Stimulated activated CD4-positive, alpha-beta T cell treated with anti-CD3 and anti-CD28 coated beads, TNF-alpha, amount 100 ng/mL, for 4 hours (primary cell): ENCODE data around the gene NBEAL2.
A peak's percentile ranks its signal among the peaks of the same experiment; 100 is the strongest.

Experiments used
- DNase-seq, 3 experiments: peaks; one replicate each; pipeline ENCODE4 v3.0.0-alpha.2; 2020; ENCODE audit warnings: low read depth in 3 of 3

The NBEAL2 gene, protein sequence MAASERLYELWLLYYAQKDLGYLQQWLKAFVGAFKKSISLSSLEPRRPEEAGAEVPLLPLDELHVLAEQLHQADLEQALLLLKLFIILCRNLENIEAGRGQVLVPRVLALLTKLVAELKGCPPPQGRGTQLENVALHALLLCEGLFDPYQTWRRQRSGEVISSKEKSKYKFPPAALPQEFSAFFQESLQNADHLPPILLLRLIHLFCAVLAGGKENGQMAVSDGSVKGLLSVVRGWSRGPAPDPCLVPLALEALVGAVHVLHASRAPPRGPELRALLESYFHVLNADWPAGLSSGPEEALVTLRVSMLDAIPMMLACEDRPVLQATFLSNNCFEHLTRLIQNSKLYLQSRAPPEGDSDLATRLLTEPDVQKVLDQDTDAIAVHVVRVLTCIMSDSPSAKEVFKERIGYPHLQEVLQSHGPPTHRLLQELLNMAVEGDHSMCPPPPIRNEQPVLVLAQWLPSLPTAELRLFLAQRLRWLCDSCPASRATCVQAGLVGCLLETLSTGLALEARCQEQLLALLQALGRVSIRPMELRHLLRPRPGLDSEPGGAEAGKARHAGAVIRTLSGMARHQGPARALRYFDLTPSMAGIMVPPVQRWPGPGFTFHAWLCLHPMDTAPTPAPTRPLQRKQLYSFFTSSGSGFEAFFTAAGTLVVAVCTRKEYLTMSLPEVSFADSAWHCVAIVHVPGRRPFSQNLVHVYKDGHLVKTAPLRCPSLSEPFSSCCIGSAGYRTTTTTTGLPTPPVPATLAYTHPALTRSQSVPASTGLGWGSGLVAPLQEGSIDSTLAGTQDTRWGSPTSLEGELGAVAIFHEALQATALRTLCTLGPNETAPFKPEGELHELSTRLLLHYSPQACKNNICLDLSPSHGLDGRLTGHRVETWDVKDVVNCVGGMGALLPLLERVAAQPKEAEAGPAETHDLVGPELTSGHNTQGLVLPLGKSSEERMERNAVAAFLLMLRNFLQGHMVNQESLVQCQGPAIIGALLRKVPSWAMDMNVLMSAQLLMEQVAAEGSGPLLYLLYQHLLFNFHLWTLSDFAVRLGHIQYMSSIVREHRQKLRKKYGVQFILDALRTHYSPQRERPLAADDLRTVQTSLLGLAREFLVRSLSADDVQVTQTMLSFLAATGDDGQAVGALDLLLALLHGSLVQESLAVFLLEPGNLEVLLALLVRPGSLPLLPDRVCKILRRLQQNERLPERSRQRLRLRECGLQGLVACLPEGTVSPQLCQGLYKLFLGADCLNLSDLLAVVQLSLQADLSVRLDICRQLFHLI (N-terminal part only)

DNA sequence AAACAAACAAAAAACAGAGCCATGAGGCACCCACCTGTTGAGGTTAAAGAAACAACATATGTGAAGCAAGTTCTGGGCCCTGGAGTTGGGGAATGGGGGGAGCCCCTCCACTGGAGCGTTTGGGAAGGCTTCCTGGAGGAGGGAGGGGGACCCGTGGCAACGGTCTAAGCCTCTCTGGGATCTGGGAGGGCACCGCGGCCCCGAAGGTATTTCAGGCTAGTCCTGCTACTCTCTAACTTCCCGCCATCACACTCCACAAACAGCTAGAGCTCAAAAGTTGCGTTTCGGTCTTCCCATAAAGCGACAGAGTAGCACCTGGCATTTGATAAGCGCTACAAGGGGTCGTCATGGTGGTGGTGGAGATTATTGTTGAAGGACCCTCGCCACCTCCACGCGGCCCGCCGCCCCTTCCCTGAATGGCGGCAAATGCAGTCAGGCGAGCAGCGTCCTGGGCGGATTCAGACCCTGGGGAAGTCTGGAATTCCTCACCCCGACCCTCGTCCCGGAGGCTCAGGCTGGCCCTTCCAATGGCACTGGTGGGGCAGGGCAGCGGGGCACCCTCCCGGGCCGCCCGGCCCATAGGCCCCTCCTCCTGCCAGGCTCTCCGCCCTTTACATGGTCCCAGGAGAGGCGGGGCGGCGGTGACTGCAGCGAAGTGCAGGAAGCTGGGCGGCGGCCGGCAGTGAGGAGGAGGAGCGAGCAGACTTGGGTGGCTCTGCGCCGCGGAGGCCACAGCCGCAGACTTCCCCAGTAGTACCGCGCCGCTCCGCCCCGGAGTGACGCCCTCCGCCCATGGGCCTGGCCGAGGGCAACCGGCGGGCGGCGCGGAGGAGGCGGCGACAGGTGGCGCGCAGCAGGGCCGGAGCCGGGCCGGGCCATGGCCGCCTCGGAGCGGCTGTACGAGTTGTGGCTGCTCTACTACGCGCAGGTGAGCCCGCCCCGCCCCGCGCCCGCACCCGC, at the start of gene NBEAL2:
Gene NBEAL2, plus strand, starts transcription at position 682 of the 960 bp plus-strand sequence. Its CDS starts 196 bp downstream, at position 878.
- DNase-seq = peak; percentile 91 to 94 (median 93)

DNA sequence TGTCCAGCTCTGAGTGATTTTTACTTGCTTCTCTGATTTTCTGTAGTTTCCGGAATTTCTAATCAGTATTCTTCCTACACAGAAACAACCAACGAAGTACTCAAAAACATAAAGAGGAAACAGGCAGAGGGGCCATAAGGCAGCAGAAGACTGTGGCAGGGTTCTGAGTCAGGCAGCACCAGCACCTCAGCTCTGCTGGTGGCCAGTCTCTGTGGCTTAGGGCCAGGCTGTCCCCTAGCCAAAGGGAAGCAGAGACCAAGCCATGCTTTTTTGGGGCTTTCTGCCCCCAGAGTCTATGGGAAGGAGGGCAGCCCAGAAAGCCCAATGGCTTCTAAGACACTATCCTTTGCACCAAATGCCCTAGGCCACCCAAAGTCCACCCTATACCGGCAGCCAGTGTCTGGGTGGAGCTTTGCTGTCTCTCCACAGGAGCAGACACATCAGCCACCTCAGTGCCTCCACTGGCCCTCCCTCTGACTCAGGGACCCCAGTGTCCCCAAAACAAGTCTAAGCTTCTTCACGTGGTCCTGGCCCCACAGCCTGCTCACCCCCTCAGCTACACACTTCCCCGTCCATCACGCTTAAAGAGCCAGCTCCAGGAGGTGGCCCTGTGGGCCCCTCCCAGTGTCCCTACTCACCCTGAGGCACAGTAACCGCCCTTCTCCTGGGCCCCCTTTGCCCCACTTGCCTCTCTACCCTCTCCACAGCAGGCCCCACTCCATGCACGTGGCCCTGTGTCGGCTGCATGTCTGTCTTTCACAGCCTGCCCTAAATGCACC, 49.1 kb upstream of the NBEAL2 start:
- no peak for DNase-seq

GRCh38 chr3:46930945-46931403, 48.5 kb upstream of the NBEAL2 start:
- no peak for DNase-seq

- DNase-seq = no peak
These were observed 47.7 kb upstream of the NBEAL2 start for GRCh38 chr3:46931631-46932331.

DNA sequence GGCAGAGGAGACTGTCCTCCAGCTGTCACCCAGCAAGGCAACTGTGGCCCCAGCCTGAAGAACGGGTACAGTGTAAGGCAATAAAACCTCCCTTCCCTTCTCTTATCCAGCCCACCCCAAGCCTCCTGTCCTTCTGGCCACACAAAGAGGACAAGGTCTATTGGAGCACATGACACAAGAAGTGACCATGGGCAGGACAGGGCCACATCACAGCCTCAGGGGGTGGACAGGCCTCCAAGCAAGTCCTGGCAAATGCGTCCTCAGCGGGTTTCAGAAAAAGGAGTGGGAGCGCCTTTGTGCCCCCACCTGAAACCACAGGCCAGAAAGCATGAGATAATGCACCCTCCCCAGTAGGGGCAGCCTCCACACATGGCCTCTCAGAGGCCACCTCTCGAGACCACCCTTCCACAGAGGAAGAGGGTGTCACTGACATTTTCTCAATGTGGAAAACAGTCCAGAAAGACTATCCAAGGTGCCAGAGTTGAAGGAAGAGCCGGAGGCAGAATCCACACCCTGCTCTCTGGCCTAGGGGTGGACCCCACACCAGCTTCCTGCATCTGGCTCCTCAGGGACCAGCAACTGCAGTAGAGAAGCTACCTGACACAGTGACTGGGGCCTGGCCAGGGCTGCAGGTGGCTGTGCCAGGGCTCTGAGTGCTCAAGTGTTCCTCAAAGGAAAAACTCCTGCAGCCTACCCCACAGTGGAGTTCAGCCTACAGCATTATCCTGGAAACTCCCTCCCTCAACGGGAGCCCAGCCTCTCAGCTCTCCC, 46.8 kb upstream of the NBEAL2 start:
- DNase-seq = no peak

GRCh38 chr3:46933261-46933660, 46.2 kb upstream of the NBEAL2 start:
- DNase-seq = no peak

DNA sequence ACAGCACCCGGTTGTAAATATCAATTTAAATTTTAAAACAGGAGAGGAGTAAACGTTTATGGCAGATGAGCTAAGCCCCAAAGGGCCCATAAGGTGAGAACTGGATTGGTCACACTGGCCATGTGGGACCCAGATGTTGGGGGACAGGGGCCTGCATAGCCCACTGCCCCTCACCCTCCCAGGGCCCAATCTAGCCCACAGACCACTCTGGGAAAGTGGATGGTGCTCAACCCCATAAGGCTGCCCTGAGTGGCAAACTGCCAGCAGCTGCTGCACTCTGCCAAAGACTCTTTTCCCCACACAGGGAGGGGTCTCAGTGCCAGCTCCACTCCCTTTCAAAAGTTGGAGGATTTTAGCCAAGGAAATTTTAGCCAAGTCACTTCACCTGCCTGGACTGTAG, 45.4 kb upstream of the NBEAL2 start:
- no peak for DNase-seq

GRCh38 chr3:46934498-46935167, 44.8 kb upstream of the NBEAL2 start:
- no peak for DNase-seq

DNA sequence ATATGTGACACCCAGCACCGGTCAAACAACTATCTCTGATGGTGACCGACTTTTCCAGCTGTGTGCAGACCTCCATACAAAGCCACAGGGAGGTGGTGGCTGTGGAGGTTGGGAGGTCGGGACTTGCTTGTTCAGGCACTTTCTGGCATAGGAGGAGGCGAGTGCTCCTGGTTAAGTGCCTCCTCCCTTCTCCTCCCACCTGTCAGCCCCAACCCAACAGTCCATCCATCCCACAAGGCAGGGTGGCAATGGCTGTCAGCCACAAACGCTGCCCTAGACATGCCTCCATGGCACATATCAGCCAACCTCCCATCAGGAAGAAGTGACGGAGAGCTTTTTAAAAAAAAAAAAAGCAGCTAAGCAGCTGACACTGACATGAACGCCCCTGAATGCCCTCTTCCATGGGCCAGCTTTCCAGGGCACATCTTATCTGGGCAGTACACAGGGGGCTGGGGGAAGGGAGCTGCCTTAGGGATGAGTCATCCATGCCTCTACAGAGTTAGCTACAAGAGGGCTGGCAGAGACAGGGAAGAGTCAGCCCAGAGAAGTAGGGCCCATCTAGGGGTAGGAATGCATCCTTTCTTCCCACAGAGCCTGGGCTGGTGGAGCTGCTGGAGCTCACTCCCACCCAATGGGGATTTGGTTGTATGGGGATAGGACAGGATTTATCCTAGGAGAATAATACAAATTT, 44.2 kb upstream of the NBEAL2 start:
- DNase-seq = no peak

- DNase-seq = no peak
These were observed 43.4 kb upstream of the NBEAL2 start for GRCh38 chr3:46935989-46936558.

DNA sequence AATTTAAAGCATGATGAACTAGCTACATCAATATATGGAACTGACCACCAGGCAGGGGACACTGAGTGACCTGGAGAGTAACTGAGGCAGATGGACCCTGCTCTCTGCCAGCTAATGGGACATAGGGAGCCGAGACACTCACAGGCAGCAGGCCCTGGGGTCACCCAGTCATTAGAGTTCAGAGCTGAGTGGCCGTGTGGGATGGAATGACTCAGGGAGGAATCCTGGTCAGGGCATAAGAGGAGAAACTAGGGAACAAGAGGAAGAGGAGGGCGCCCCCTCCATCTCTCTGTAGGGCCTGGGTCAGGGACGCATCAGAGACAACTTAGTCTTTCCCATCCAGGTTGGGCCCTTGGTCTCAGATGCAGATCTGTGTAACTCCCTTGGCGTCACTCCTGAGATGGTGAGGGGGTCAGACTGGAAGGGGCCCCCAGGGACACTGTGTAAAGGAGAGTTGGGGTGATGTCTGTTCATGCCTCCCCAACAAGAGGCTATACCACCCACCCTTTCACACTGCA, 42.7 kb upstream of the NBEAL2 start:
- no peak for DNase-seq

DNA sequence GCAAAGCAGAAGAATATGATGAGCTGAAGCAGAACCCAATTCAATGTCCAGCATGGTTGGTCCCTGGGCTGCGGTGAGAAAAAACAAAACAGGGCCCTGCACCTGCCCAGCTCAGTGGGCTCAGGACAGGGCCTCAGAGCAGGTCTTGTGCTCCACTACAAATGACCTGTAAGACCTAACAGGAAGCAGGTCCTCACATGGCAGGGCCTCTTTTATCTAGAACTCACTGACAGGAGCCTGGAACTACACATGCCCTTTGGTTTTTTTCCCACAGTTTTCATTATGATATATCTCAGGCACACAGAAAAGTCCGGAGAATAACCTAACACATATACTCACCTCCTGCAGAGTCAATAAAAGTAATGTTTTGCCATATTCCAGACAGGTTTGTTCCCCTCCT, 41.3 kb upstream of the NBEAL2 start:
- no peak for DNase-seq

DNA sequence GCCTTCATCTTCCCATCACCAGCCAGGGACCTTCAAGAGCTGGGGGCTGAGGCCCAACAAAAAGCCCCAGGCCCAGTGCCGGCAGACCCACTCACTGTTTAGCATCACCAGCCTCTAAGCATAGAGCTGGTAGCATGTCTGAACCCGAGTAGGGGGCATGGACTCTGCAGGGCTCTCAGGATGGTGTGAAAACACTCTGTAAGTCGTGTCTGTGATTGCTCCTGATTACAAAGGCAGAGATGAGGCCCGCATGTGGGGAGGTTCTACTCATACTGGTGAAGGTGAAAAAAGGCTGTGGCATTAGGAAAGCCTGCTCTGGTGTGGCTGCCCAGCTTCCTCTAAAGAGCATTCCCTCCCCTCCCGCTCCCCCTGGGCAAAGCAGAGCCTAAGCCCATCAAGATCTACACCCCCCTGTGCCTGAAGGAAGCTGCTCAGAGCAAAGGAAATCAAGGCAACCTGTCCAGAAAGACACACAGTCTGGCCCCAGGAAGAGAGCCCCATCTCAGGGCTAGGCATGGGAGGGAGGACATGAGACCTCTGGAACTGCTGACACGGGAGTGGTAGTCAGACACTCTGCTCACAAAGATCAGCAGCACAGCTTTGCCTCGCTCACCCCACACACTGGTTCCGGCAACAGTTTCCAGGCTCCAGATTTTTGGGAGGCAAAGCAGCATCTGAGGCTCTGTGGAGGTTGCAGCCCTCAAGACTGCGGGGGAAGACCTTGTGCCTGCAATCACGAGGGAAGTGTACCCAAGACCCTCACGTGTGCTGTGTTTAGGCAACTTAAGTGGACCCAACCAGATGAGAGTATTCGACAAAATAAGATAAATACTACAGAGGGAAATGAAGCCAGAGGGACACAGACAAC, 39.7 kb upstream of the NBEAL2 start:
- DNase-seq = no peak

DNA sequence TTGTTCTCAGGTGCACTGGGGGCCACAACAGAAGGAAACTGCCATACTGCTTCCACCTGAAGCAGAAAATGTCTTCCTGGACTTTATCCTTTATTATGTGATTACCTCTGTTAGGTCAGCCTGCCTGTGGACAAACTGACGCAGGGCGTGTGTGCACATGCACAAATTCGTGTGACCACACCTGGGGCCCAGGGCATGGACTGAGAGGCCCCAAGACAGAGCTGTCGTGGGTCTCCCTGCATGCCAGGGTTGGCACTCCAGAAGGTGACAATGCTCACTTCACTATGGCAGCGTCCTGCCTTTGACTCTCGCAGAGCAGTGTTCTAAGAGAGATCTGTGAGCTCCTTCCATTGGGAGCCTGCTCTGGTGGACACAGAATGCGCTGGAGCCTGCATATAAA, 37.4 kb upstream of the NBEAL2 start:
- DNase-seq = no peak

DNA sequence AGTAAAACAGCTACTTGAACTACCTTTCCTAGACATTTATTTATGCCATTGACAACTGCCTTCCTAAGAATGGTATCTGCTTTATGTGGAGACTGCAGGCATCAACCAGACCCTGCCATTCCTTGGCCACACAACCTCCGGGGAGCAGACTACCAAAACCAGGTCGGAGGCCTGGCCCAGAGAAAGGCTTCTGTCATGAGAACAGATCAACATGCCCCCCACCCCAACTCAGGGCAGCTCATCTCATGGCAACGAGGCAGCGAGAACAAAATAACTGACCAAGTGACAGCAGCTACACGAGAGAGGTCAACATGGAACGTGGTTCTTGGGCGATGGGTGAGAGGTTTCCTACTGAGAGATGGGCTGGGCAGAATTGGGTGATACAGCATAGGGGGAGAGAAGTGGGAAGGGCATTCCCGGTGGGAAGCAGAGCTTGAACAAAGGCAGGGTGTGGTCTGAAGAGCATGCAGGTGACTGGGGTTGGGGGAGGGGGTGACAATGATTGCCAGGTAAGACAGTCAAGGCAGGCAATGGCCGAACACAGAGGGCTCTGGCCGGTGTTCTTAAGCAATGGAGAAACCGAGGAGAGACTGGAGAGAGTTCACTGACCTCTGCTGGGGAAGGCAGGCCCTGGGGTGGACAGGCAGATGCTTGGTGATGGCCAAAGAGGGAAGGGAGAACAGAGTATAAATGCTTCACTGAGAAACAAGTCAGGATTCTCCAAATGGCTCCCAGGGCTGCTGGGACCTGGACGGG, 36.8 kb upstream of the NBEAL2 start:
- no peak for DNase-seq
